H1 (cell line): ENCODE results near the gene TIMM10. TPM values are rescaled to one million over a fixed set of nuclear protein-coding genes. Genes with fewer than 3 reads are reported as not detected.

Experiments
- CTCF ChIA-PET: fragments of 300-600 bp; sonication (Branson Sonifier 250); formaldehyde crosslinking; loops from one replicate; lab custom pipeline; 2021; ENCODE audit not compliant: partially characterized antibody; lab: Charles Lee
- POLR2A ChIA-PET: fragments of 300-600 bp; sonication (Branson Sonifier 250); formaldehyde crosslinking; loops from one replicate; lab custom pipeline; 2021; ENCODE audit warnings: inconsistent platforms; ENCODE audit not compliant: partially characterized antibody; lab: Charles Lee
- DNase-seq, 2 experiments: peaks; one replicate each; pipeline versions ENCODE4 v3.0.0 to v3.0.0-alpha.2; 2010 to 2022; ENCODE audit warnings: low spot score in 2 of 2, low read depth in 1 of 2, mixed read lengths in 1 of 2
- FAIRE-seq: peaks from 2 replicates; lab custom pipeline; 2011; peaks lifted over from hg19 to GRCh38; lab: Jason Lieb, UNC
- H2AFZ ChIP-seq: 2 replicates; pipeline ENCODE4 v1.8.1; 2012; ENCODE audit warnings: low read length, inconsistent platforms
- H2AK5ac ChIP-seq: 2 replicates; pipeline ENCODE4 v1.6.1; 2013; ENCODE audit warnings: low read depth, low read length
- H2BK120ac ChIP-seq: replicated peaks from 2 replicates; pipeline ENCODE3; 2013; ENCODE audit warnings: low read depth, low read length, inconsistent platforms
- H2BK12ac ChIP-seq: 2 replicates; pipeline ENCODE4 v1.6.1; 2013; ENCODE audit warnings: low read depth, low read length
- H2BK15ac ChIP-seq: 2 replicates; pipeline ENCODE4 v1.6.1; 2013; ENCODE audit warnings: low read length
- H2BK20ac ChIP-seq: 2 replicates; pipeline ENCODE4 v1.6.1; 2013; ENCODE audit warnings: low read length
- H2BK5ac ChIP-seq: 2 replicates; pipeline ENCODE4 v1.6.1; 2013; ENCODE audit warnings: low read depth, low read length
- H3K14ac ChIP-seq: 2 replicates; pipeline ENCODE4 v1.6.1; 2013; ENCODE audit warnings: inconsistent platforms; ENCODE audit not compliant: insufficient read length
- H3K18ac ChIP-seq: 2 replicates; pipeline ENCODE4 v1.6.1; 2013; ENCODE audit warnings: low read length; ENCODE audit errors: extremely low read depth
- H3K23ac ChIP-seq: 2 replicates; pipeline ENCODE4 v1.6.1; 2013; ENCODE audit warnings: inconsistent platforms; ENCODE audit not compliant: insufficient read length
- H3K23me2 ChIP-seq: 2 replicates; pipeline ENCODE4 v1.6.1; 2013; ENCODE audit warnings: low read depth, low read length
- H3K27ac ChIP-seq: 2 replicates; pipeline ENCODE4 v1.6.1; 2011; ENCODE audit warnings: low read depth, low read length, inconsistent platforms
- H3K27me3 ChIP-seq, 4 experiments: replicated peaks in 1 of 4; 1 replicate in 1 of 4; 2 replicates in 3 of 4; pipeline versions ENCODE4 v1.6.1 to v1.8.1; 2011 to 2013; ENCODE audit warnings: low read length in 3 of 4, mild to moderate bottlenecking in 3 of 4, inconsistent platforms in 2 of 4, mixed read lengths in 2 of 4, moderate library complexity in 1 of 4; ENCODE audit not compliant: control insufficient read depth in 3 of 4, insufficient read depth in 3 of 4; ENCODE audit errors: extremely low read depth in 1 of 4
- H3K36me3 ChIP-seq, 4 experiments: 2 replicates each; pipeline versions ENCODE4 v1.6.1 to v1.8.1; 2011 to 2013; ENCODE audit warnings: mild to moderate bottlenecking in 4 of 4, low read length in 3 of 4, moderate library complexity in 2 of 4, control low read depth in 1 of 4, inconsistent platforms in 1 of 4; ENCODE audit not compliant: insufficient read depth in 4 of 4, control insufficient read depth in 2 of 4
- H3K4ac ChIP-seq: replicated peaks from 2 replicates; pipeline ENCODE3; 2013; ENCODE audit warnings: low read length, low read depth, mixed read lengths, inconsistent platforms; ENCODE audit not compliant: insufficient read length
- H3K4me1 ChIP-seq, 4 experiments: replicated peaks in 1 of 4; 1 replicate in 1 of 4; 2 replicates in 3 of 4; pipeline versions ENCODE4 v1.6.1 to v1.8.1; 2011 to 2013; ENCODE audit warnings: low read length in 3 of 4, inconsistent platforms in 2 of 4, mixed read lengths in 1 of 4; ENCODE audit not compliant: insufficient read depth in 4 of 4, control insufficient read depth in 3 of 4
- H3K4me2 ChIP-seq, 2 experiments: 2 replicates each; pipeline versions ENCODE4 v1.6.1 to v1.8.1; 2011 to 2013; ENCODE audit warnings: low read depth in 2 of 2, low read length in 2 of 2, control low read depth in 1 of 2, inconsistent platforms in 1 of 2, mild to moderate bottlenecking in 1 of 2; ENCODE audit not compliant: insufficient read depth in 1 of 2
- H3K4me3 ChIP-seq, 4 experiments: fragments of 200-600, 300-600 bp in 1 of 4; sonication (generic), shearing (Covaris generic), sonication (Bioruptor Twin) in 1 of 4; 2 replicates each; pipeline versions ENCODE4 v1.5.1 to v1.8.1; 2011 to 2016; ENCODE audit warnings: low read length in 4 of 4, low read depth in 3 of 4, control low read depth in 2 of 4, inconsistent platforms in 2 of 4, mild to moderate bottlenecking in 2 of 4, mixed read lengths in 1 of 4, moderate library complexity in 1 of 4; ENCODE audit not compliant: insufficient read depth in 2 of 4; ENCODE audit errors: extremely low read depth in 1 of 4
- H3K56ac ChIP-seq: replicated peaks from 2 replicates; pipeline ENCODE3; 2013; ENCODE audit warnings: low read depth, mild to moderate bottlenecking, mixed read lengths, low read length, inconsistent platforms; ENCODE audit not compliant: insufficient read length
- H3K79me1 ChIP-seq: 2 replicates; pipeline ENCODE4 v1.6.1; 2013; ENCODE audit warnings: low read depth, low read length, control low read depth
- H3K79me2 ChIP-seq, 2 experiments: 2 replicates each; pipeline versions ENCODE4 v1.6.1 to v1.8.1; 2012 to 2013; ENCODE audit warnings: low read length in 2 of 2, mild to moderate bottlenecking in 2 of 2, inconsistent platforms in 1 of 2; ENCODE audit not compliant: insufficient read depth in 2 of 2, control insufficient read depth in 1 of 2
- H3K9ac ChIP-seq, 4 experiments: replicated peaks in 1 of 4; 1 replicate in 1 of 4; 2 replicates in 3 of 4; pipeline versions ENCODE4 v1.6.1 to v1.8.1; 2011 to 2013; ENCODE audit warnings: low read depth in 3 of 4, low read length in 3 of 4, control low read depth in 2 of 4, mild to moderate bottlenecking in 2 of 4, moderate library complexity in 2 of 4, inconsistent platforms in 1 of 4; ENCODE audit errors: extremely low read depth in 1 of 4
- H3K9me3 ChIP-seq, 2 experiments: 2 replicates each; pipeline versions ENCODE4 v1.6.1 to v1.8.1; 2012 to 2013; ENCODE audit warnings: mild to moderate bottlenecking in 2 of 2, moderate library complexity in 2 of 2, control low read depth in 1 of 2, inconsistent platforms in 1 of 2, low read depth in 1 of 2, low read length in 1 of 2, mixed read lengths in 1 of 2; ENCODE audit not compliant: insufficient read depth in 2 of 2
- H4K20me1 ChIP-seq, 2 experiments: replicated peaks in 1 of 2; 2 replicates each; pipeline versions ENCODE3 to v1.8.1; 2011 to 2013; ENCODE audit warnings: inconsistent platforms in 2 of 2, low read length in 2 of 2, mild to moderate bottlenecking in 1 of 2; ENCODE audit not compliant: insufficient read depth in 2 of 2, control insufficient read depth in 1 of 2
- H4K5ac ChIP-seq: 2 replicates; pipeline ENCODE4 v1.6.1; 2013; ENCODE audit warnings: low read length, low read depth, mixed read lengths, inconsistent platforms; ENCODE audit not compliant: insufficient read length
- H4K8ac ChIP-seq: 2 replicates; pipeline ENCODE4 v1.8.0; 2013; ENCODE audit warnings: mild to moderate bottlenecking, moderate library complexity, low read length, inconsistent platforms; ENCODE audit not compliant: insufficient read depth; ENCODE audit errors: extremely low read depth
- H4K91ac ChIP-seq: replicated peaks from 2 replicates; pipeline ENCODE3; 2013; ENCODE audit warnings: low read length, mixed read lengths, inconsistent platforms; ENCODE audit not compliant: insufficient read length
- ASH2L ChIP-seq: fragments of 200-600, 300-600 bp; sonication (generic); IDR thresholded peaks from one replicate; pipeline ENCODE4 v1.7.1; 2017; ENCODE audit warnings: low read length
- CREB1 ChIP-seq: IDR thresholded peaks from 2 replicates; pipeline ENCODE4 v1.6.1; 2012; ENCODE audit warnings: inconsistent platforms
- EP300 ChIP-seq, 2 experiments: IDR thresholded peaks; 1 replicate in 1 of 2; 2 replicates in 1 of 2; pipeline ENCODE4 v1.6.1; 2011 to 2012; ENCODE audit warnings: low read depth in 2 of 2, low read length in 2 of 2, mild to moderate bottlenecking in 2 of 2, borderline replicate concordance in 1 of 2, inconsistent platforms in 1 of 2, moderate library complexity in 1 of 2
- GTF2F1 ChIP-seq: IDR thresholded peaks from 2 replicates; pipeline ENCODE4 v1.6.1; 2012; ENCODE audit warnings: low read depth, low read length, improper control_type of control experiment, borderline replicate concordance
- WGBS, 2 experiments: shearing (Covaris generic) in 1 of 2; methylation state at CpG; one replicate each; pipeline versions ENCODE4 v1.1.6 to v1.1.7; 2013 to 2015; ENCODE audit warnings: low lambda C conversion rate in 2 of 2, mixed read lengths in 2 of 2, inconsistent platforms in 1 of 2, low coverage in 1 of 2, missing lambda C conversion rate in 1 of 2; ENCODE audit not compliant: insufficient replicate concordance in 2 of 2, insufficient coverage in 1 of 2, insufficient read length in 1 of 2; ENCODE audit errors: extremely low coverage in 1 of 2, missing lambda C conversion rate in 1 of 2; 5-methylcytosine and 5-hydroxymethylcytosine counted together
- long read RNA-seq, 2 experiments: library from RNA in 1 of 2; library from capped mRNA in 1 of 2; stranded (forward); transcript quantifications; one replicate each; pipeline ENCODE4 v2.0.0, GENCODE V29; 2021; ENCODE audit warnings: inconsistent platforms in 1 of 2
- polyA minus RNA-seq, 3 experiments: library from RNA; depleted of rRNA, polyadenylated mRNA; stranded (reverse); fragments of >200 nt; gene quantifications; 1 replicate in 2 of 3; 2 replicates in 1 of 3; pipeline ENCODE4 v1.2.3, GENCODE V29; 2011
- polyA plus RNA-seq, 7 experiments: library from polyadenylated mRNA; depleted of rRNA in 3 of 7; stranded (reverse) in 5 of 7; unstranded in 2 of 7; fragments of >200 nt in 5 of 7; fragments of 200-250 nt in 2 of 7; gene quantifications; 1 replicate in 5 of 7; 2 replicates in 1 of 7; 4 replicates in 1 of 7; pipeline versions ENCODE4 v1.2.1 to v1.2.3, GENCODE V29; 2011 to 2013; ENCODE audit warnings: missing spikeins in 2 of 7, mixed read lengths in 2 of 7
- total RNA-seq: library from RNA; stranded (reverse); fragmentation: NEBNext Ultra II Directional; extraction: Animal tissue kit (Norgen Biotek cat#: 25700); gene quantifications from 2 replicates; pipeline ENCODE4 v1.2.1, GENCODE V29; 2021
- TF ChIP-seq, protein P1 (sequence below): IDR thresholded peaks from 2 replicates; pipeline ENCODE4 v1.6.1; 2012; ENCODE audit warnings: inconsistent platforms

TIMM10 gene, protein sequence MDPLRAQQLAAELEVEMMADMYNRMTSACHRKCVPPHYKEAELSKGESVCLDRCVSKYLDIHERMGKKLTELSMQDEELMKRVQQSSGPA
- total RNA-seq (109 and 117 TPM in 2 replicates), polyA plus RNA-seq (2011; rRNA removed) (208 and 227 TPM in 2 replicates), polyA minus RNA-seq (2011; rRNA and poly(A)+ RNA removed) (71.3 and 73.7 TPM in 2 replicates)
- polyA plus RNA-seq (2011; cell fraction: cytosol; rRNA removed) = 230 TPM
- 119 TPM for polyA plus RNA-seq (2011; cell fraction: nucleus; rRNA removed)
- 158 to 185 TPM (median 175 TPM) in 4 replicates for polyA plus RNA-seq (2012, experiment 1 of 2)
- 187 TPM for polyA plus RNA-seq (2012, experiment 2 of 2)
- polyA plus RNA-seq (2013, experiment 1 of 2) = 152 TPM
- 158 TPM for polyA plus RNA-seq (2013, experiment 2 of 2)
- polyA minus RNA-seq (2011; cell fraction: cytosol; rRNA and poly(A)+ RNA removed) = 25.8 TPM
- polyA minus RNA-seq (2011; cell fraction: nucleus; rRNA and poly(A)+ RNA removed) = 40.7 TPM
- long read RNA-seq, experiment 1, transcript TIMM10-201 (3 exons, 680 nt) = major isoform, 45 of 54 reads
- long read RNA-seq, experiment 1, partial matches to known transcripts = 7 of 54 reads
- long read RNA-seq, experiment 1, other reads (novel, unspliced or antisense) = 1 of 54 reads
- long read RNA-seq, experiment 2, transcript TIMM10-201 (3 exons, 680 nt) = major isoform, 8 of 11 reads
- long read RNA-seq, experiment 2, partial matches to known transcripts = 2 of 11 reads
- long read RNA-seq, experiment 2, other reads (novel, unspliced or antisense) = 1 of 11 reads

GRCh38 chr11:57530596-57531507 is at the start of gene TIMM10:
TIMM10 (minus strand) TSS chr11:57530754; CDS start chr11:57530189, 565 bp downstream.
- H4K20me1 ChIP-seq = peaks cover 0 to 4% of the 10 kb centered on the region in 2 experiments
- peak within 1 kb of the TSS; percentile 88 to 99 (median 96) for H3K4me3 ChIP-seq
- H3K23ac ChIP-seq = no peak within 1 kb of the TSS
- H3K79me2 ChIP-seq = peaks cover 0 to 21% of the 10 kb centered on the region in 2 experiments; a peak in 2 of 4 replicates
- H3K27me3 ChIP-seq = no peaks in the 10 kb centered on the region
- peaks cover 0 to 7% (median 3%) of the 10 kb centered on the region in 4 experiments; a peak in 4 of 7 replicates for H3K4me1 ChIP-seq
- WGBS, 2 experiments = 2% methylated on average over 49 of the region's 49 CpGs; no CpG with 5 or more reads in 1 of the 2 experiments
- H3K9ac ChIP-seq = peak within 1 kb of the TSS; percentile 70 to 96 (median 82)
- H3K23me2 ChIP-seq = peaks cover 11% of the 10 kb centered on the region
- FAIRE-seq (peak; percentile 39), DNase-seq (peak; percentile 87 to 98)
- H3K56ac ChIP-seq = peak within 1 kb of the TSS; percentile 33
- H3K9me3 ChIP-seq = no peaks in the 10 kb centered on the region
- H2BK20ac ChIP-seq = no peak within 1 kb of the TSS
- H3K27ac ChIP-seq = peak within 1 kb of the TSS; percentile 49
- no peak within 1 kb of the TSS for H2BK120ac ChIP-seq
- peak within 1 kb of the TSS; percentile 71 for H2AFZ ChIP-seq
- no peak within 1 kb of the TSS for H2BK12ac ChIP-seq
- H4K5ac ChIP-seq = no peak within 1 kb of the TSS
- CTCF ChIA-PET = interaction anchor here (0.5 to 25.4 kb wide), 9 partner anchors 14 to 191 kb away, joined by 3 to 1146 read pairs (median 7); partner anchors contain the start of genes RTN4RL2 and SLC43A1
- peaks cover 2 to 11% (median 6%) of the 10 kb centered on the region in 4 experiments; a peak in 5 of 8 replicates for H3K36me3 ChIP-seq
- peak within 1 kb of the TSS; percentile 25; the same call in 1 of the 2 replicates for H3K18ac ChIP-seq
- POLR2A ChIA-PET = interaction anchor here (0.9 to 10.5 kb wide), 18 partner anchors 8 to 206 kb away, joined by 3 to 110 read pairs (median 5); partner anchors contain the start of genes RTN4RL2, SLC43A1, TNKS1BP1 and YPEL4
- H2AK5ac ChIP-seq = no peak within 1 kb of the TSS; the same call in 1 of the 2 replicates
- peak within 1 kb of the TSS; percentile 22; the same call in 1 of the 2 replicates for H2BK15ac ChIP-seq
- peak within 1 kb of the TSS; percentile 6 for H3K4ac ChIP-seq
- H2BK5ac ChIP-seq = peak within 1 kb of the TSS; percentile 60
- peak within 1 kb of the TSS; percentile 85 to 94 for H3K4me2 ChIP-seq
- peaks cover 7% of the 10 kb centered on the region; the same call in 1 of the 2 replicates for H3K79me1 ChIP-seq
- peak within 1 kb of the TSS; percentile 84 for H4K91ac ChIP-seq
- no peak within 1 kb of the TSS for H3K14ac ChIP-seq
- peak within 1 kb of the TSS; percentile 88; the same call in 1 of the 2 replicates for H4K8ac ChIP-seq
- TF ChIP-seq EP300 (IDR thresholded peaks at IDR 0.05; ENCODE audit: borderline replicate concordance in 1 of 2, low read depth in 2 of 2, low read length in 2 of 2) = peak in 1 of 2 experiments; percentile 26; a peak in 1 of 3 replicates
- peak; percentile 79 for TF ChIP-seq ASH2L
- TF ChIP-seq GTF2F1 = no peak
- TF ChIP-seq, protein P1, sequence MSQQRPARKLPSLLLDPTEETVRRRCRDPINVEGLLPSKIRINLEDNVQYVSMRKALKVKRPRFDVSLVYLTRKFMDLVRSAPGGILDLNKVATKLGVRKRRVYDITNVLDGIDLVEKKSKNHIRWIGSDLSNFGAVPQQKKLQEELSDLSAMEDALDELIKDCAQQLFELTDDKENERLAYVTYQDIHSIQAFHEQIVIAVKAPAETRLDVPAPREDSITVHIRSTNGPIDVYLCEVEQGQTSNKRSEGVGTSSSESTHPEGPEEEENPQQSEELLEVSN = peak; percentile 73
- TF ChIP-seq CREB1 = peak; percentile 27; the same call in 1 of the 2 replicates
